Left renal cortex interstitium (tissue), 4 donors: Measurements from ENCODE around the gene SIGLEC8. TPM values are rescaled to one million over a fixed set of nuclear protein-coding genes. Genes with fewer than 3 reads are reported as not detected.

ENCODE experiments used
- DNase-seq, 4 donors: peaks; one replicate each; pipeline ENCODE4 v3.0.0-alpha.2; 2013; ENCODE audit warnings: low read depth in 4 of 4, low spot score in 2 of 4, missing footprints in 1 of 4
- polyA plus RNA-seq, 4 donors: library from polyadenylated mRNA; unstranded; fragments of 120-200 nt; gene quantifications; one replicate each; pipeline ENCODE4 v1.2.1, GENCODE V29; 2013; ENCODE audit not compliant: insufficient read length in 4 of 4

Gene SIGLEC8
- polyA plus RNA-seq, 4 donors = 0.04 to 0.07 TPM; not detected in 2

DNA sequence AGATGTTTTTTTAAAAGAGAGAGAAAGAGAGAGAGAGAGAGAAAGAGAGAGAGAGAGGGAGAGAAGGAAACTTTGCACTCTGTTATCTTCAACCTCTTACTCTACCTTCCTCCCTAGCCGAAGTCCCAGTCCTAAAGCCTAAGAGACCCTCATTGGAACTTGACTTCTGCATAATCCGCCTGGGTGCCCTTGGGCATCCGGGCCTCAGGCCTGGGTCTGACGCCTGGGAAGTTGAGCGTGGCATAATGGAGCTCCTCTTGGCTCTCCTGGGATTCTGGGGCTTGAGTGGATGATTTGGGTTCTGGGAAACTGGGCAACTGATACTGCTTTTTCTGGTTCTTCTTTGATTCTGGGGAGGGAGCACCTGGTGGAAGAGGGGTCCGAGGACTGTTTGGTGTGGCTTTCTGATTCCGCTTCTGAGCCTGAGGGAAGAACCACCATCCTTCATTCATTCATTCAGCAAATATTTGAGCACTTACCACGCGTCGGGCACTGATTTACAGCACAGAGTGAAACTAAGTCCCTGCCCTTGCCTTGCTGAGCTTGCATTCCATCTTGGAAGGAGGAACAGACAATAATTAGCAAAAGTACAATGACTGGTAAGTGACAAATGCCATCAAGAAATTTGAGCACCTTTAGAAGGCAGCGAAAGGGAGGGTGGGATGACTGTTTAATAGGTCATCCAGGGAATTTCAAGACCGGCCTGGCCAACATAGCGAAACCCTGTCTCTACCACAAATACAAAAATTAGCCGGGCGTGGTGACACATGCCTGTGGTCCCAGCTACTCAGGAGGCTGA lies 47.1 kb downstream of the SIGLEC8 start:
- no peak for DNase-seq

DNA sequence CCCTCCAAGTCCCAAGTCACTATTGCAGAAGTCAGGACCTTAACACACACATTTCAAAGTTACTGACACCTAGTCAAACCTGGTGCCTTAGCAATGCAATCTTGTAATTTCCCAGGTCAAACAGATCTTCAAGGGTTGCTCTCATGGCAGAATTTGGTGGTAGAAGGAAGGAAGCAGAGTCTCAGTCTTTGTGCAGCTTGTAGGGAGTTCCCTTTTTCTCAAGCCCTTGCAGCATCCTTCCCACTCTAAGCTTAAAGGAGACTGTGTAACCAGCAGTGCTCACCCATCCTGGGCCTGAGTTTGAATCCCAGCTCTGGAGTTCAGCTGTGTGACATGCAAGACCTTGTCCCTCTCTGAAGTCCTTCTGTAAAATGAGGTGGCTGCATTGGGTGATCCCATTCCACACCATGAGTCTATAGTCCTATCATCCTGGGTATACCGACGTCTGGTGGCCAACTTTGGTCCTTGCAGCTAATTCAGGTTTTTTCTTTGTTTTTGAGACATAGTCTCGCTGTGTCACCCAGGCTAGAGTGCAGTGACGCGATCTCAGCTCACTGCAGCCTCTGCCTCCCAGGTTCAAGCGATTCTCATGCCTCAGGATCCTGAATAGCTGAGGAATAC lies 50.6 kb downstream of the SIGLEC8 start:
- DNase-seq = no peak

DNA sequence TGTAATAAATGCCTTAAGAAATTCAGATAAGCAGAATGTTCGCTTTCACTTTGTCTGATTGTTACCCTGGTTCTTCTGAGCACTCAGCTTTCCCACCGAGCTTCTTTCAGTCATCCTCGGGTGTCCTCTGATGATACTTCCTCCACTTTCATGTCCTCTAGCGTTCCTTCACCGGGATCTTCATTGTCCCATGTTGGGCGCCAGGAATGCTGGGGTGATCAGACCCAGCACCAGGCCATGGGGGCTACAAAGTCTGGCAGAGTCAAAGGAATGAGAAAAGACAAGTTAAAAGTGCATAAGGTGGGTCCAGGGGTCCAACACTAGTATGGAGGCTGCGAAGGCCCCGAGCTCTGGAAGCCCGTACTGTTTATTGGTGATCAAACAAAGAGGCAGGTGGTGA lies 56.1 kb downstream of the SIGLEC8 start:
- no peak for DNase-seq

Other genes starting within 250 kb of the SIGLEC8 start
- 1 to 10 TPM; 1.4 to 2.6 (median 1.6) TPM for gene CD33, start 233.4 kb downstream of the SIGLEC8 start, polyA plus RNA-seq
- not detected for gene SIGLECL1, start 207.4 kb downstream of the SIGLEC8 start, polyA plus RNA-seq
- gene IGLON5, start 146.8 kb downstream of the SIGLEC8 start, polyA plus RNA-seq = 1 to 10 TPM; 2.9 to 4.5 (median 4.2) TPM
- gene VSIG10L, start 116.3 kb downstream of the SIGLEC8 start, polyA plus RNA-seq = 1 to 10 TPM; 4.2 to 5.6 (median 4.6) TPM
- 100 to 1,000 TPM; 130 to 152 (median 143) TPM for gene ETFB, start 92.1 kb downstream of the SIGLEC8 start, polyA plus RNA-seq
- 1 to 10 TPM in 3 of 4 donors, under 1 TPM in 1; 0.99 to 2.9 (median 2.1) TPM for gene CLDND2, start 89.5 kb downstream of the SIGLEC8 start, polyA plus RNA-seq
- 1 to 10 TPM in 3 of 4 donors, under 1 TPM in 1; 0.90 to 2.7 (median 2.0) TPM for gene NKG7, start 85.8 kb downstream of the SIGLEC8 start, polyA plus RNA-seq
- gene LIM2, start 70.5 kb downstream of the SIGLEC8 start, polyA plus RNA-seq = under 1 TPM; 0.25 to 0.40 (median 0.32) TPM
- gene C19orf84, start 67.9 kb downstream of the SIGLEC8 start, polyA plus RNA-seq = under 1 TPM in 3 of 4 donors, not detected in 1; 0.10 to 0.22 (median 0.16) TPM
- gene SIGLEC10, start 40.8 kb downstream of the SIGLEC8 start, polyA plus RNA-seq = 1 to 10 TPM in 2 of 4 donors, under 1 TPM in 2; 0.76 to 2.1 (median 1.2) TPM
- gene CEACAM18, start 20.1 kb upstream of the SIGLEC8 start, polyA plus RNA-seq = not detected
- under 1 TPM in 3 of 4 donors, not detected in 1; 0.07 to 0.40 (median 0.08) TPM for gene SIGLEC12, start 43.3 kb upstream of the SIGLEC8 start, polyA plus RNA-seq
- under 1 TPM; 0.10 to 0.52 (median 0.18) TPM for gene SIGLEC6, start 73.2 kb upstream of the SIGLEC8 start, polyA plus RNA-seq
- gene ZNF175, start 112.8 kb upstream of the SIGLEC8 start, polyA plus RNA-seq = 10 to 100 TPM; 16.8 to 17.7 (median 17.2) TPM
- gene SIGLEC5, start 171.9 kb upstream of the SIGLEC8 start, polyA plus RNA-seq = under 1 TPM in 2 of 4 donors, not detected in 2; 0.25 to 0.33 TPM
- 1 to 10 TPM in 2 of 4 donors, under 1 TPM in 1, not detected in 1; 0.94 to 1.1 (median 1.1) TPM for gene SIGLEC14, start 188.4 kb upstream of the SIGLEC8 start, polyA plus RNA-seq
- 10 to 100 TPM; 12.2 to 31.1 (median 21.8) TPM for gene SPACA6, start 234.9 kb upstream of the SIGLEC8 start, polyA plus RNA-seq